WTC11 (cell line): ENCODE measurements around the gene RRP8. TPM values are rescaled to one million over a fixed set of nuclear protein-coding genes. Genes with fewer than 3 reads are reported as not detected.

Experiments used
- ATAC-seq: fragments of 200-7000 bp; cut with Tn5 transposase; 2 replicates; pipeline ENCODE4 v1.10.0; 2021; ENCODE audit warnings: mild to moderate bottlenecking, moderate library complexity
- CTCF ChIA-PET: fragments of 300-600 bp; sonication (Branson Sonifier 250); formaldehyde crosslinking; loops from one replicate; lab custom pipeline; 2021; ENCODE audit warnings: antibody characterized with exemption; lab: Charles Lee
- POLR2A ChIA-PET: fragments of 350-600 bp; sonication (Branson Sonifier 250); formaldehyde crosslinking; loops from one replicate; lab custom pipeline; 2021; ENCODE audit warnings: antibody characterized with exemption; lab: Charles Lee
- DNase-seq: peaks from one replicate; pipeline ENCODE4 v3.0.0; 2021; ENCODE audit warnings: low spot score
- H3K27ac Mint-ChIP-seq: 2 replicates; pipeline ENCODE4 v1.8.0; 2021; ENCODE audit warnings: mixed read lengths
- H3K27me3 Mint-ChIP-seq: 2 replicates; pipeline ENCODE4 v1.8.0; 2021; ENCODE audit warnings: low read depth, mild to moderate bottlenecking, moderate library complexity, mixed read lengths
- H3K36me3 Mint-ChIP-seq: 2 replicates; pipeline ENCODE4 v1.8.0; 2021; ENCODE audit warnings: mixed read lengths
- H3K4me1 Mint-ChIP-seq: 2 replicates; pipeline ENCODE4 v1.8.0; 2022; ENCODE audit warnings: mixed read lengths
- H3K4me3 Mint-ChIP-seq: 2 replicates; pipeline ENCODE4 v1.8.0; 2021; ENCODE audit warnings: mild to moderate bottlenecking, moderate library complexity, mixed read lengths
- H3K9me3 Mint-ChIP-seq: 2 replicates; pipeline ENCODE4 v1.8.0; 2021; ENCODE audit warnings: mixed read lengths
- AFF4 ChIP-seq: sonication (generic); formaldehyde crosslinking; IDR thresholded peaks from 2 replicates; pipeline ENCODE4 v1.8.1; 2023; ENCODE audit warnings: mild to moderate bottlenecking, missing genetic modification reagents, borderline replicate concordance
- AR ChIP-seq: fragments of 250-450 bp; sonication (Bioruptor Pico); IDR thresholded peaks from 2 replicates; pipeline ENCODE4 v1.9.0; 2021; ENCODE audit warnings: mild to moderate bottlenecking
- E2F5 ChIP-seq: sonication (generic); formaldehyde crosslinking; IDR thresholded peaks from 2 replicates; pipeline ENCODE4 v1.8.1; 2022; ENCODE audit warnings: mild to moderate bottlenecking, moderate library complexity, missing genetic modification reagents
- ESRRA ChIP-seq: sonication (generic); formaldehyde crosslinking; IDR thresholded peaks from 2 replicates; pipeline ENCODE4 v1.8.1; 2022; ENCODE audit warnings: mild to moderate bottlenecking, missing genetic modification reagents, borderline replicate concordance
- ETV6 ChIP-seq: sonication (generic); formaldehyde crosslinking; IDR thresholded peaks from 2 replicates; pipeline ENCODE4 v1.8.1; 2022; ENCODE audit warnings: mild to moderate bottlenecking, missing genetic modification reagents
- FOXP4 ChIP-seq: sonication (generic); formaldehyde crosslinking; IDR thresholded peaks from 2 replicates; pipeline ENCODE4 v1.8.0; 2022; ENCODE audit warnings: mild to moderate bottlenecking, missing genetic modification reagents
- HMGXB4 ChIP-seq: sonication (generic); formaldehyde crosslinking; IDR thresholded peaks from 2 replicates; pipeline ENCODE4 v1.8.1; 2023; ENCODE audit warnings: mild to moderate bottlenecking, moderate library complexity, missing genetic modification reagents
- NR1H2 ChIP-seq: sonication (generic); formaldehyde crosslinking; IDR thresholded peaks from 2 replicates; pipeline ENCODE4 v1.9.0; 2021; ENCODE audit warnings: mild to moderate bottlenecking, moderate library complexity, missing genetic modification reagents
- OVOL2 ChIP-seq: fragments of 250-450 bp; sonication (Bioruptor Pico); IDR thresholded peaks from 2 replicates; pipeline ENCODE4 v1.9.0; 2021; ENCODE audit warnings: mild to moderate bottlenecking, borderline replicate concordance
- PRRX2 ChIP-seq: fragments of 250-450 bp; sonication (Bioruptor Pico); IDR thresholded peaks from 2 replicates; pipeline ENCODE4 v1.8.0; 2021; ENCODE audit warnings: mild to moderate bottlenecking
- TEAD4 ChIP-seq: sonication (generic); formaldehyde crosslinking; IDR thresholded peaks from 2 replicates; pipeline ENCODE4 v1.8.0; 2022; ENCODE audit warnings: mild to moderate bottlenecking, missing genetic modification reagents
- ZNF423 ChIP-seq: fragments of 250-450 bp; sonication (Bioruptor Pico); IDR thresholded peaks from 2 replicates; pipeline ENCODE4 v2.1.2; 2022; ENCODE audit warnings: mild to moderate bottlenecking, moderate library complexity
- total RNA-seq: library from RNA; stranded (reverse); gene quantifications from 3 replicates; pipeline ENCODE4 v1.2.3, GENCODE V29; 2021
- TF ChIP-seq, protein P1 (sequence below): sonication (generic); formaldehyde crosslinking; IDR thresholded peaks from 2 replicates; pipeline ENCODE4 v1.8.1; 2023; ENCODE audit warnings: mild to moderate bottlenecking, missing genetic modification reagents, moderate library complexity
- TF ChIP-seq, protein P2 (sequence below): sonication (generic); formaldehyde crosslinking; IDR thresholded peaks from 2 replicates; pipeline ENCODE4 v1.8.0; 2022; ENCODE audit warnings: mild to moderate bottlenecking, missing genetic modification reagents
- TF ChIP-seq, protein P3 (sequence below): sonication (generic); formaldehyde crosslinking; IDR thresholded peaks from 2 replicates; pipeline ENCODE4 v1.8.1; 2022; ENCODE audit warnings: low read depth, missing genetic modification reagents, borderline replicate concordance

RRP8 gene
- total RNA-seq, 1 experiment from 2014 or later = 15.0 TPM

- DNase-seq (no peak), ATAC-seq (no peak)
- Mint-ChIP-seq H3K4me3 (no peak overlapping the region), H3K36me3 (peaks cover 23% of the 10 kb centered on the region), H3K27ac (no peak overlapping the region), H3K9me3 (no peaks in the 10 kb centered on the region), H3K4me1 (peaks cover 6% of the 10 kb centered on the region), H3K27me3 (no peaks in the 10 kb centered on the region)
- CTCF ChIA-PET = interaction anchor here (0.8 kb wide), 1 partner anchor 70 kb away, joined by 3 read pairs; the partner anchor contains the start of gene MRPL17
- POLR2A ChIA-PET = no interaction called here
- TF ChIP-seq ZNF423 (CRISPR knock-in tag) (no peak), PRRX2 (CRISPR knock-in tag) (no peak), E2F5 (no peak), HMGXB4 (CRISPR knock-in tag) (no peak), TEAD4 (CRISPR knock-in tag) (no peak), ETV6 (CRISPR knock-in tag) (no peak), FOXP4 (CRISPR knock-in tag) (no peak), OVOL2 (CRISPR knock-in tag) (no peak), ESRRA (CRISPR knock-in tag) (no peak), NR1H2 (CRISPR knock-in tag) (no peak)
- TF ChIP-seq, protein P1, sequence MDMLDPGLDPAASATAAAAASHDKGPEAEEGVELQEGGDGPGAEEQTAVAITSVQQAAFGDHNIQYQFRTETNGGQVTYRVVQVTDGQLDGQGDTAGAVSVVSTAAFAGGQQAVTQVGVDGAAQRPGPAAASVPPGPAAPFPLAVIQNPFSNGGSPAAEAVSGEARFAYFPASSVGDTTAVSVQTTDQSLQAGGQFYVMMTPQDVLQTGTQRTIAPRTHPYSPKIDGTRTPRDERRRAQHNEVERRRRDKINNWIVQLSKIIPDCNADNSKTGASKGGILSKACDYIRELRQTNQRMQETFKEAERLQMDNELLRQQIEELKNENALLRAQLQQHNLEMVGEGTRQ (CRISPR knock-in tag) = no peak
- TF ChIP-seq, protein P2, sequence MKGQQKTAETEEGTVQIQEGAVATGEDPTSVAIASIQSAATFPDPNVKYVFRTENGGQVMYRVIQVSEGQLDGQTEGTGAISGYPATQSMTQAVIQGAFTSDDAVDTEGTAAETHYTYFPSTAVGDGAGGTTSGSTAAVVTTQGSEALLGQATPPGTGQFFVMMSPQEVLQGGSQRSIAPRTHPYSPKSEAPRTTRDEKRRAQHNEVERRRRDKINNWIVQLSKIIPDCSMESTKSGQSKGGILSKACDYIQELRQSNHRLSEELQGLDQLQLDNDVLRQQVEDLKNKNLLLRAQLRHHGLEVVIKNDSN (CRISPR knock-in tag) = no peak
- TF ChIP-seq, protein P3, sequence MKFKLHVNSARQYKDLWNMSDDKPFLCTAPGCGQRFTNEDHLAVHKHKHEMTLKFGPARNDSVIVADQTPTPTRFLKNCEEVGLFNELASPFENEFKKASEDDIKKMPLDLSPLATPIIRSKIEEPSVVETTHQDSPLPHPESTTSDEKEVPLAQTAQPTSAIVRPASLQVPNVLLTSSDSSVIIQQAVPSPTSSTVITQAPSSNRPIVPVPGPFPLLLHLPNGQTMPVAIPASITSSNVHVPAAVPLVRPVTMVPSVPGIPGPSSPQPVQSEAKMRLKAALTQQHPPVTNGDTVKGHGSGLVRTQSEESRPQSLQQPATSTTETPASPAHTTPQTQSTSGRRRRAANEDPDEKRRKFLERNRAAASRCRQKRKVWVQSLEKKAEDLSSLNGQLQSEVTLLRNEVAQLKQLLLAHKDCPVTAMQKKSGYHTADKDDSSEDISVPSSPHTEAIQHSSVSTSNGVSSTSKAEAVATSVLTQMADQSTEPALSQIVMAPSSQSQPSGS (CRISPR knock-in tag) = no peak
These were observed 10.1 kb upstream of the RRP8 start for GRCh38 chr11:6613496-6613895.

GRCh38 chr11:6612213-6613041, 9.0 kb upstream of the RRP8 start, which contains the start of gene TAF10:
TAF10 (minus strand) TSS chr11:6612216; CDS start chr11:6612189, 27 bp downstream.
- DNase-seq (peak; percentile 95), ATAC-seq (peak; percentile 85)
- POLR2A ChIA-PET = interaction anchor here (0.6 to 2.1 kb wide), 11 partner anchors 8 to 138 kb away, joined by 3 to 7 read pairs (median 4); partner anchors contain the start of genes ARFIP2, TIMM10B and TRIM3
- Mint-ChIP-seq H3K36me3 (peaks cover 34% of the 10 kb centered on the region), H3K27ac (peak within 1 kb of the TSS; percentile 86), H3K4me1 (peaks cover 8% of the 10 kb centered on the region), H3K4me3 (peak within 1 kb of the TSS; percentile 88), H3K27me3 (no peaks in the 10 kb centered on the region), H3K9me3 (no peaks in the 10 kb centered on the region)
- CTCF ChIA-PET = interaction anchor here (0.6 to 2.1 kb wide), 16 partner anchors 9 to 1246 kb away, joined by 3 to 13 read pairs (median 4); partner anchors contain the start of gene MRPL17
- no peak for TF ChIP-seq AR
- TF ChIP-seq AFF4 (CRISPR knock-in tag) = no peak
